Endothelial cell of umbilical vein (primary cell): ENCODE data around the gene TMEM183A. TPM values are rescaled to one million over a fixed set of nuclear protein-coding genes. Genes with fewer than 3 reads are reported as not detected.

Experiments used
- BruUV-seq: library from RNA; stranded (reverse); fragments of 400-500 nt; replicated peaks from 2 replicates; lab custom pipeline; 2021; lab: Mats Ljungman, UMichigan
- CTCF ChIA-PET: fragments of 300-600, 350-600 bp; sonication (Branson Sonifier 250); formaldehyde crosslinking; loops from one replicate; lab custom pipeline; 2021; ENCODE audit warnings: antibody characterized with exemption, inconsistent platforms; lab: Charles Lee
- POLR2A ChIA-PET: fragments of 300-600, 350-600 bp; sonication (Branson Sonifier 250); formaldehyde crosslinking; loops from one replicate; lab custom pipeline; 2021; ENCODE audit warnings: antibody characterized with exemption, inconsistent platforms; lab: Charles Lee
- DNase-seq: peaks from one replicate; pipeline ENCODE4 v3.0.0-alpha.2; 2011; ENCODE audit warnings: low read depth, low spot score
- FAIRE-seq: peaks from 2 replicates; lab custom pipeline; 2011; peaks lifted over from hg19 to GRCh38; lab: Jason Lieb, UNC
- H2AFZ ChIP-seq: 2 replicates; pipeline ENCODE4 v1.6.0; 2012; ENCODE audit warnings: low read depth, low read length, control low read depth, inconsistent platforms
- H3K27ac ChIP-seq: 2 replicates; pipeline ENCODE4 v1.5.1; 2011; ENCODE audit warnings: low read depth, mild to moderate bottlenecking, control low read depth, low read length, moderate library complexity; ENCODE audit not compliant: insufficient read depth
- H3K27me3 ChIP-seq, 2 experiments: 2 replicates each; pipeline versions ENCODE4 v1.6.0 to v1.6.1; 2011; ENCODE audit warnings: low read length in 2 of 2, mixed read lengths in 1 of 2; ENCODE audit not compliant: control insufficient read depth in 2 of 2, insufficient read depth in 2 of 2
- H3K36me3 ChIP-seq, 2 experiments: 2 replicates in 1 of 2; 3 replicates in 1 of 2; pipeline ENCODE4 v1.5.1; 2011; ENCODE audit warnings: low read length in 2 of 2, mild to moderate bottlenecking in 1 of 2, moderate library complexity in 1 of 2; ENCODE audit not compliant: control insufficient read depth in 2 of 2, insufficient read depth in 2 of 2; ENCODE audit errors: extremely low read depth in 1 of 2
- H3K4me1 ChIP-seq: 3 replicates; pipeline ENCODE4 v1.5.1; 2011; ENCODE audit warnings: mild to moderate bottlenecking, low read length; ENCODE audit not compliant: control insufficient read depth, insufficient read depth; ENCODE audit errors: extremely low read depth
- H3K4me2 ChIP-seq: 2 replicates; pipeline ENCODE4 v1.6.1; 2011; ENCODE audit warnings: low read length, control low read depth, mixed read lengths; ENCODE audit not compliant: insufficient read depth
- H3K4me3 ChIP-seq, 3 experiments: fragments of 200-600 bp in 1 of 3; sonication (generic), shearing (Covaris generic) in 1 of 3; replicated peaks in 1 of 3; 2 replicates each; pipeline ENCODE4 v1.5.1; 2011 to 2016; ENCODE audit warnings: control low read depth in 3 of 3, low read length in 3 of 3, mild to moderate bottlenecking in 2 of 3, inconsistent platforms in 1 of 3, low read depth in 1 of 3, moderate library complexity in 1 of 3; ENCODE audit not compliant: insufficient read depth in 1 of 3
- H3K79me2 ChIP-seq: 2 replicates; pipeline ENCODE4 v1.6.0; 2012; ENCODE audit warnings: low read length, inconsistent platforms; ENCODE audit not compliant: control insufficient read depth, insufficient read depth
- H3K9ac ChIP-seq: replicated peaks from 2 replicates; pipeline ENCODE3; 2011; ENCODE audit warnings: low read length, control low read depth; ENCODE audit not compliant: insufficient read depth; ENCODE audit errors: extremely low read depth
- H3K9me1 ChIP-seq: replicated peaks from 3 replicates; pipeline ENCODE4 v1.6.0; 2011; ENCODE audit warnings: mild to moderate bottlenecking, low read length; ENCODE audit not compliant: control insufficient read depth, insufficient read depth; ENCODE audit errors: extremely low read depth
- H3K9me3 ChIP-seq: replicated peaks from 2 replicates; pipeline ENCODE4 v1.5.1; 2012; ENCODE audit warnings: low read length, inconsistent platforms; ENCODE audit not compliant: control insufficient read depth, insufficient read depth
- H4K20me1 ChIP-seq: replicated peaks from 2 replicates; pipeline ENCODE3; 2011; ENCODE audit warnings: mild to moderate bottlenecking, low read length; ENCODE audit not compliant: control insufficient read depth, insufficient read depth; ENCODE audit errors: extremely low read depth
- CTCF ChIP-seq, 2 donors: IDR thresholded peaks; 1 replicate in 1 of 2; 2 replicates in 1 of 2; pipeline ENCODE4 v1.5.1; 2011; ENCODE audit warnings: low read length in 2 of 2, mild to moderate bottlenecking in 2 of 2, moderate library complexity in 2 of 2, control low read depth in 1 of 2, inconsistent platforms in 1 of 2, low read depth in 1 of 2; ENCODE audit not compliant: insufficient read depth in 1 of 2; ENCODE audit errors: extremely low read depth in 1 of 2
- EZH2 ChIP-seq: IDR thresholded peaks from 2 replicates; pipeline ENCODE4 v1.6.1; 2012; ENCODE audit warnings: borderline replicate concordance, low read depth, mild to moderate bottlenecking, moderate library complexity, low read length, inconsistent platforms; ENCODE audit not compliant: severe bottlenecking
- FOS ChIP-seq: IDR thresholded peaks from 2 replicates; pipeline ENCODE4 v1.6.1; 2011; ENCODE audit warnings: mild to moderate bottlenecking, low read length, moderate library complexity, borderline replicate concordance; ENCODE audit not compliant: insufficient read depth
- GATA2 ChIP-seq: IDR thresholded peaks from 2 replicates; pipeline ENCODE4 v1.7.0; 2011; ENCODE audit warnings: low read depth, mild to moderate bottlenecking, moderate library complexity, mixed read lengths, low read length; ENCODE audit not compliant: insufficient read length, insufficient read depth
- JUN ChIP-seq: IDR thresholded peaks from 2 replicates; pipeline ENCODE4 v1.6.1; 2011; ENCODE audit warnings: borderline replicate concordance, low read depth; ENCODE audit not compliant: insufficient read length, insufficient read depth
- MAX ChIP-seq: IDR thresholded peaks from 2 replicates; pipeline ENCODE4 v1.6.1; 2011; ENCODE audit not compliant: insufficient read depth, insufficient read length
- MYC ChIP-seq: IDR thresholded peaks from one replicate; pipeline ENCODE4 v1.6.1; 2011; ENCODE audit warnings: mild to moderate bottlenecking, low read depth, low read length
- POLR2A ChIP-seq: IDR thresholded peaks from 2 replicates; pipeline ENCODE4 v1.6.1; 2012; ENCODE audit warnings: low read depth, mild to moderate bottlenecking, control low read depth, low read length
- POLR2AphosphoS5 ChIP-seq: IDR thresholded peaks from 2 replicates; pipeline ENCODE4 v1.6.1; 2012; ENCODE audit warnings: low read depth, mild to moderate bottlenecking, control low read depth, low read length, moderate library complexity; ENCODE audit not compliant: insufficient read depth
- dilution Hi-C: fragments of 300-500 bp; cut with MboI; formaldehyde crosslinking; loops from one replicate; pipeline ENCODE4 v1.15.0; 2019; ENCODE audit warnings: low sequenced_read_pairs; ENCODE audit not compliant: extremely low pct_ligation_motif_present
- intact Hi-C: fragments of 100-400 bp; cut with micrococcal nuclease; formaldehyde crosslinking; loops from one replicate; pipeline ENCODE4 v1.10.0; 2022
- polyA plus RNA-seq, 4 experiments: library from polyadenylated mRNA; depleted of rRNA in 3 of 4; stranded (reverse) in 3 of 4; unstranded in 1 of 4; fragments of >200 nt; gene quantifications; 2 replicates each; pipeline versions ENCODE4 v1.2.1 to v1.2.3, GENCODE V29; 2011 to 2012; ENCODE audit warnings: missing spikeins in 1 of 4
- total RNA-seq: library from RNA; stranded (reverse); gene quantifications from 2 replicates; pipeline ENCODE4 v1.2.3, GENCODE V29; 2021

TMEM183A gene
- total and polyA plus RNA-seq, 2 donors (not counting 3 experiments of a cell fraction or from before 2014, with no cell fraction given): 59.4 to 110 TPM

- Histone ChIP-seq H4K20me1 (no peaks in the 10 kb centered on the region), H3K9me3 (no peaks in the 10 kb centered on the region), H3K4me2 (no peak overlapping the region), H3K9me1 (no peaks in the 10 kb centered on the region), H3K9ac (no peak overlapping the region), H3K27ac (no peak overlapping the region), H3K4me3 (no peak overlapping the region), H3K79me2 (no peaks in the 10 kb centered on the region), H2AFZ (no peak overlapping the region), H3K27me3 (peaks cover 0 to 2% of the 10 kb centered on the region in 2 experiments), H3K4me1 (no peaks in the 10 kb centered on the region), H3K36me3 (no peaks in the 10 kb centered on the region)
- ChIA-PET POLR2A (no interaction called here), CTCF (interaction anchor here (1.6 to 7.3 kb wide), 4 partner anchors 74 to 225 kb away, joined by 3 to 363 read pairs (median 107); no protein-coding TSS in a partner anchor)
- dilution Hi-C loops (no loop called here), intact Hi-C loops (no loop called here)
- TF ChIP-seq MYC: no peak
- TF ChIP-seq GATA2: no peak
- TF ChIP-seq POLR2A: no peak
- no peak for TF ChIP-seq CTCF (IDR thresholded peaks at IDR 0.05; ENCODE audit: extremely low read depth in 1 of 2, insufficient read depth in 1 of 2, low read depth in 1 of 2, low read length in 2 of 2)
- TF ChIP-seq FOS: no peak
- TF ChIP-seq JUN: no peak
- no peak for TF ChIP-seq POLR2AphosphoS5
- TF ChIP-seq MAX: no peak
- TF ChIP-seq EZH2: no peak
- BruUV-seq: no TSS peak
- DNase-seq (no peak), FAIRE-seq (no peak)
Observed at GRCh38 chr1:203043830-203044545, 36.8 kb downstream of the TMEM183A start.
